Suppressor macrophage treated with lipopolysaccharide for 4 hours (primary cell): ENCODE data around the gene EML4.
"Not testable (repeated sequence)": the region's sequence is repeated elsewhere in the genome, so short reads cannot be mapped to it uniquely, and the experiment has no call there.

ENCODE experiments used
- DNase-seq: peaks from one replicate; pipeline ENCODE4 v3.0.0-alpha.2; 2020

EML4 gene

GRCh38 chr2:42172020-42172419 lies 2.9 kb downstream of the EML4 start:
- no peak for DNase-seq

GRCh38 chr2:42172566-42172965 lies 3.4 kb downstream of the EML4 start:
- DNase-seq, result no peak

- DNase-seq, result not testable (repeated sequence)
Observed at GRCh38 chr2:42173467-42173866, 4.3 kb downstream of the EML4 start.

GRCh38 chr2:42176992-42177738 lies 8.0 kb downstream of the EML4 start:
- DNase-seq, result no peak

GRCh38 chr2:42178335-42178734 lies 9.2 kb downstream of the EML4 start:
- DNase-seq, result no peak

GRCh38 chr2:42180300-42180699 lies 11.1 kb downstream of the EML4 start:
- no peak for DNase-seq

GRCh38 chr2:42182654-42183308 lies 13.6 kb downstream of the EML4 start:
- no peak for DNase-seq

- DNase-seq, result no peak
Observed at GRCh38 chr2:42183775-42184174, 14.6 kb downstream of the EML4 start.

- no peak for DNase-seq
Observed at GRCh38 chr2:42184346-42184745, 15.2 kb downstream of the EML4 start.

- no peak for DNase-seq
Observed at GRCh38 chr2:42185220-42185921, 16.2 kb downstream of the EML4 start.

GRCh38 chr2:42186366-42186765 lies 17.2 kb downstream of the EML4 start:
- DNase-seq, result no peak

- no peak for DNase-seq
Observed at GRCh38 chr2:42186945-42187632, 17.9 kb downstream of the EML4 start.

- DNase-seq, result no peak
Observed at GRCh38 chr2:42187886-42188285, 18.7 kb downstream of the EML4 start.

GRCh38 chr2:42189235-42189566 lies 20.0 kb downstream of the EML4 start:
- DNase-seq, result no peak

GRCh38 chr2:42190191-42190590 lies 21.0 kb downstream of the EML4 start:
- DNase-seq, result no peak

- no peak for DNase-seq
Observed at GRCh38 chr2:42191285-42192009, 22.3 kb downstream of the EML4 start.

GRCh38 chr2:42192010-42192373 lies 22.8 kb downstream of the EML4 start:
- DNase-seq, result no peak

GRCh38 chr2:42192652-42193566 lies 23.8 kb downstream of the EML4 start:
- no peak for DNase-seq

GRCh38 chr2:42193722-42194187 lies 24.6 kb downstream of the EML4 start:
- peak; percentile 35 for DNase-seq

- DNase-seq, result no peak
Observed at GRCh38 chr2:42194428-42194827, 25.3 kb downstream of the EML4 start.

- DNase-seq, result no peak
Observed at GRCh38 chr2:42195559-42195958, 26.4 kb downstream of the EML4 start.

- DNase-seq, result no peak
Observed at GRCh38 chr2:42196070-42196402, 26.9 kb downstream of the EML4 start.
